ENCODE results near the gene HBS1L. TPM values are rescaled to one million over a fixed set of nuclear protein-coding genes. Genes with fewer than 3 reads are reported as not detected.

The HBS1L gene
- total RNA-seq, 2 donors from 2014 or later: 21.3 to 29.0 TPM

- Histone ChIP-seq H3K4me3 (no peak overlapping the region), H3K27ac (peak overlapping the region in 1 of 4 donors; percentile 25), H3K9me3 (no peaks in the 10 kb centered on the region), H3K27me3 (no peaks in the 10 kb centered on the region), H3K4me1 (peaks cover 15% of the 10 kb centered on the region), H3K36me3 (replicated peaks in 1 of 2; ENCODE audit: insufficient read depth in 1 of 2, low read depth in 2 of 2) (no peaks in the 10 kb centered on the region)
- 6 to 7% methylated on average over 5 of the region's 5 CpGs for WGBS, 2 donors
- TF ChIP-seq CTCF (IDR thresholded peaks at IDR 0.05): no peak
- no peak for TF ChIP-seq POLR2A (IDR thresholded peaks at IDR 0.05)
- intact Hi-C loops (cut with DNase I): no loop called here
- DNase-seq (peak; percentile 38 to 71 (median 58)), ATAC-seq (peak; percentile 80)
These were observed 33.2 kb upstream of the HBS1L start for GRCh38 chr6:135087803-135088202.

- Histone ChIP-seq H3K27ac (peak overlapping the region in 1 of 4 donors; percentile 25), H3K36me3 (replicated peaks in 1 of 2; ENCODE audit: insufficient read depth in 1 of 2, low read depth in 2 of 2) (no peaks in the 10 kb centered on the region), H3K4me3 (no peak overlapping the region), H3K27me3 (no peaks in the 10 kb centered on the region), H3K4me1 (peaks cover 15% of the 10 kb centered on the region), H3K9me3 (no peaks in the 10 kb centered on the region)
- TF ChIP-seq POLR2A (IDR thresholded peaks at IDR 0.05) (no peak), CTCF (IDR thresholded peaks at IDR 0.05) (no peak)
- intact Hi-C loops (cut with DNase I): no loop called here
- DNase-seq (no peak), ATAC-seq (no peak)
- 69 to 78% methylated on average over 3 of the region's 3 CpGs for WGBS, 2 donors
These were observed 32.8 kb upstream of the HBS1L start for GRCh38 chr6:135087403-135087802.

- Histone ChIP-seq H3K4me1 (peaks cover 15% of the 10 kb centered on the region), H3K36me3 (replicated peaks in 1 of 2; ENCODE audit: insufficient read depth in 1 of 2, low read depth in 2 of 2) (no peaks in the 10 kb centered on the region), H3K9me3 (no peaks in the 10 kb centered on the region), H3K27me3 (no peaks in the 10 kb centered on the region), H3K27ac (no peak overlapping the region), H3K4me3 (no peak overlapping the region)
- TF ChIP-seq POLR2A (IDR thresholded peaks at IDR 0.05) (no peak), CTCF (IDR thresholded peaks at IDR 0.05) (no peak)
- DNase-seq: no peak
- ATAC-seq: no peak
- intact Hi-C loops (cut with DNase I): no loop called here
- WGBS, 2 donors: 58 to 59% methylated on average over 5 of the region's 5 CpGs
These were observed 31.8 kb upstream of the HBS1L start for GRCh38 chr6:135086414-135086764.

GRCh38 chr6:135085700-135086413 lies 31.2 kb upstream of the HBS1L start:
- no peak for ATAC-seq
- intact Hi-C loops (cut with DNase I): no loop called here

More at GRCh38 chr6:135085700-135086413, 31.2 kb upstream of the HBS1L start:
- Histone ChIP-seq H3K27me3 (no peaks in the 10 kb centered on the region), H3K9me3 (no peaks in the 10 kb centered on the region), H3K4me1 (peaks cover 15% of the 10 kb centered on the region), H3K36me3 (replicated peaks in 1 of 2; ENCODE audit: insufficient read depth in 1 of 2, low read depth in 2 of 2) (no peaks in the 10 kb centered on the region), H3K4me3 (no peak overlapping the region), H3K27ac (no peak overlapping the region)
- TF ChIP-seq POLR2A (IDR thresholded peaks at IDR 0.05) (no peak), CTCF (IDR thresholded peaks at IDR 0.05) (no peak)
- 70 to 89% methylated on average over 1 of the region's 1 CpG for WGBS, 2 donors
- no peak for DNase-seq

All from body of pancreas (tissue), 4 donors.